Stimulated activated CD8-positive, alpha-beta memory T cell treated with anti-CD3 and anti-CD28 coated beads, Interleukin-12 subunit alpha, Interleukin-12 subunit beta, amount 100 ng/mL, for 24 hours (primary cell): ENCODE measurements around the gene CD1D.
"Not testable (repeated sequence)": the region's sequence is repeated elsewhere in the genome, so short reads cannot be mapped to it uniquely, and the experiment has no call there.

Experiments
- DNase-seq: peaks from one replicate; pipeline ENCODE4 v3.0.0-alpha.2; 2020; ENCODE audit errors: extremely low read depth

The CD1D gene

DNA sequence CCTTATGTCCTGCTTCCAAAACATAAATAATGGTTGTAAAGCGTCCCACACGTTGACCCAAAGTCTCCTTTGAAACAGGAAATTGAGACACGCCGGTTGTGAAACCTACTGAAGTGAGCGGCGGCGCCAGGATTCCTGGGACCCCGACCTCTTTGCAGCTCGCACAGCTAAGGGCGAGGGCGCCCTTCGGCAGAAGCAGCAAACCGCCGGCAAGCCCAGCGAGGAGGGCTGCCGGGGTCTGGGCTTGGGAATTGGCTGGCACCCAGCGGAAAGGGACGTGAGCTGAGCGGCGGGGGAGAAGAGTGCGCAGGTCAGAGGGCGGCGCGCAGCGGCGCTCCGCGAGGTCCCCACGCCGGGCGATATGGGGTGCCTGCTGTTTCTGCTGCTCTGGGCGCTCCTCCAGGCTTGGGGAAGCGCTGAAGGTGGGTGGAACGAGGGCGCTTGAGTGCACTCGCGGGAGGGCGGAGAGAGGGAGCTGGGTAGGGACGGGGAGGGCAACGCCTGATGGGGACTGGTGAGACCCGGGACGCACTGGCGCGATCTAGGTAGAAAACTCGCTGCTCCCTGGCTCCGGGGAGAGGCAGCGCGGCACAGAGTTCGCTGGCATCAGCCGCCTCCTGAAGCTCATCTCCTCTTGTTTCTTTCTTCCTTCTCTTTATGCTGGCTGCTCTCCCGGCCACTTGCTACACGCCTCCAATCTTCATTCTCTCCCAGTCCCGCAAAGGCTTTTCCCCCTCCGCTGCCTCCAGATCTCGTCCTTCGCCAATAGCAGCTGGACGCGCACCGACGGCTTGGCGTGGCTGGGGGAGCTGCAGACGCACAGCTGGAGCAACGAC, at the start of gene CD1D:
Gene CD1D, plus strand, starts transcription at position 155 of the 836 bp plus-strand sequence. Its CDS starts 207 bp downstream, at position 362.
- DNase-seq, result no peak

DNA sequence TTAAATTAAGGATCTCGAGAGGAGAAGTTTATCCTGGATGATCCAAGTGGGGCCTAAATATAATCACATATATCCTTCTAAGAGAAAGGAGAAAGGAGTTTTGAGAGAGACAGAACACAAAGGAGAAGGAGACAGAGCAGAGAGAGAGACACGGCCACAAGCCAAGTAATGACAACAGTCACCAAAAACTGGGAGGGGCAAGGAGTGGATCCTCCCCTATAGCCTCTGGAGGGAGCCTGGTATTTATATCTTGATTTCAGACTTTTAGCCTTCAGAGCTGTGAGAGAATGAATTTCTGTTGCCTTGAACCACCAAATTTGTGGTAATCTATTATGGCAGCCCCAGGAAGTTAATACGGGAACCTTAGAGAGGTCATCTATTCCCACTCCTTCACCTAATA, 49.5 kb upstream of the CD1D start:
- no peak for DNase-seq

DNA sequence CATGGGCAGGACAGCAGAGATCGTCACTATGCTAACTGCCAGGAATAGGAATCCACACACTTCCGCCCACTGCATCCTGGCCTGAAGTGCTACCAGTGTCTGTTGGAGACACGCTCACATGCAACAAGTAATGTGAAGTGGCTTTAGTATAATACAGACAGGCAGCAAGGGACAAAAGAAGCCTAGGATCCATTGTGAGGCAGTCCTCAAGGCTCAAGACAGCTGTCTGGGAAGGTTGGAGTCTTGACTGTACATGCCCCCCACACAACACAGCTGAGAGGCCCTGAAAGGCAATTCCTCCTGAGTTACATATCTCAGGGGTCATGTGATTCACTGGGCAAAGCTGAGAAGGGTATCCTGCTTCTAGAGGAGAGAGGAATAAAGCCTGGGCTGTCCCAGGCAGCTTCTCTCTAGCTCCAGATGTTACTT, 39.9 kb upstream of the CD1D start:
- no peak for DNase-seq

DNA sequence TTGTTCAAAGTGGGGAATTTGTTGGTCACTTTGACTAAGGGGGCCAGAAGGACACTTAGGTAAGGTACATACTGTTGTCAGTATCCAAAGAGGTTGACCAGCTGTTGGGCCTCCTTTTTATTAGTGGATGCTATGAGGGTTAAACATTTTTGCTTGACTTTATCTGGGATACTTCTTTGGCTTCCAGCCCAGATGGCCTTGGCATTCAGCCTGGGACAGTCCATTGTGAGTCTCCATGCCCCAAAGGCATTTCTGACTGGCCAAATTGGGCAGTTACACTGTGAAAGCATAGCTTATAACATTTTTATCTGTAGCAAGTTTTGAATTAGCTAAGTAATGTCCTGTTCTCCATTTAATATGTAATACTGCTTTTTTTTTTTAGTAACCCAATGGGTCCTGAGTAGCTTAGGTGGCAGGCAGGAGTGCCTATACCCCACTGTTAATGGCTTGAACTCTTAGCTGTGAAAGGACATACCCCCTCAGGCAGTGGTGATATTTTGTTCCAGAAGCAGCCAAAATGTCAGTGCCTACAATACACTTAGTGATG, 35.4 kb upstream of the CD1D start:
- no peak for DNase-seq

DNA sequence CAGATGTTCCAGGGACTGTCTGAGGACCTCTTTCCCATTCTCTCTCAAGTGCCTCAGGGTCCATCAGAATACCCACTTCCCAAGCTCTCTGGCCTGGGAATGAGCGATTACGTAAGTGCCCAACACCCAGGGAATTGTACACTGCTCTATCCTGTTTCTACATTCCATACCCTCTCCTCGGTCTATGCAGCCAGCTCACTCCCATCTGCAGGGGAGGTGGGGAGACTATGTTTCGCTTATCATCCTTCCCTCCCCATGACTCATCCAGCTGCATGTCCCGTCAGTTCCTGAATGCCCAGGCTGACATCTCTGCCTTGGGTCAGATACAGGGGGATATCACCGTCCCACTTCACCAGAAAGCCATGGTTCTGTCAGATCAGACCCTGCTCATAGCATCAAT, 34.5 kb upstream of the CD1D start:
- no peak for DNase-seq

DNA sequence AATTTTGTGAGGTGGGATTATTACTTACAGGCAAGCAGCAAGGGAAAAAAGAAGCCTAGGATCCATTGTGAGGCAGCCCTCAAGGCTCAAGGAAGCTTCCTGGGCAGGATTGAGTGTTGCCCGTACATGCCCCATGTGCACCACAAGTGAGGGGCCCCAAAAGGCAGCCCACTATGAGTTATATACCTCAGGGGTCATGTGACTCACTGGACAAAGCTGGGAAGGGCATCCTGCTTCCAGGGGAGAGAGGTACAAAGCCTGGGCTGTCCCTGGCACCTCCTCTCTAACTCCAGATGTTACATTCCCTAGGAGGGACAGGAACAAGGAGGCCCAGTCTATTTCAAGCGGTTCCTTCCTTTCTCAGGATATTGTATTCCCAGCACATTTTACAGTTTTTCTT, 34.0 kb upstream of the CD1D start:
- DNase-seq, result no peak

DNA sequence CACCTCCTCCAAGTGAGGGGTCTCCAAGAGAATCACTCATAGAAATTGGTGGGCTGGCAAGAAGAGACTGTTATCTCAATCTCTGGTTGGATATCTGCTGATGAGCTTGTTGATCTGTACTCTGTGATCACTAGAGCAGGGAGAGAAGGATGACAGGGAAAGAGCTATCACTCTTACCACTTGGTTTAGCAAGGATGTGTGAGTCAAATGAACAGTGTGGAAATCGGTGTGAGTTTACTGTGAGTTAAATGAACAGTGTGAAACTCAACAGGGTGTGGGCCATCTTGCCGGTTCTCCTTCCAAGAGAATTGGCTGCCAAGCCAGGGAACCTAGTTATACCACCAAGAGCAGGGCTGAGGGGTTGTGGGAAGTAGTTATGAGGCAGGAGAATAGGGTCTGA, 33.3 kb upstream of the CD1D start:
- no peak for DNase-seq

DNA sequence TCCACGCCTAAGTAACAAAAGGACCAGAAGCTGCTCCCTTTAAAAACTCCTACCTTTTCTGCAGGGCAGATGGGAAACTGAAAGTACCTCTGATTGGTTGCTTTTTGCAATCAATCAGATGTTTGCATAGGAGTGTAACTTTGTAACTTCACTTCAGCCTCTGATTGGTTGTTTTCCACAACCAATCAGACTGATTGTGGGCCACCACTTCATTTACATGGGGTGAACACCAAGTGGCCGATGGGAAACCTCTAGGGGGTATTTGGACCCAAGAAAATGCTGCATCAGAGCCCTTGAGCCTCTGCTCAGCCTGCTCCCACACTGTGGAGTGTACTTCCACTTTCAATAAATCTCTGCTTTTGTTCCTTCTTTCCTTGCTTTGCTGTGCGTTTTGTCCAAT, 32.8 kb upstream of the CD1D start:
- no peak for DNase-seq

DNA sequence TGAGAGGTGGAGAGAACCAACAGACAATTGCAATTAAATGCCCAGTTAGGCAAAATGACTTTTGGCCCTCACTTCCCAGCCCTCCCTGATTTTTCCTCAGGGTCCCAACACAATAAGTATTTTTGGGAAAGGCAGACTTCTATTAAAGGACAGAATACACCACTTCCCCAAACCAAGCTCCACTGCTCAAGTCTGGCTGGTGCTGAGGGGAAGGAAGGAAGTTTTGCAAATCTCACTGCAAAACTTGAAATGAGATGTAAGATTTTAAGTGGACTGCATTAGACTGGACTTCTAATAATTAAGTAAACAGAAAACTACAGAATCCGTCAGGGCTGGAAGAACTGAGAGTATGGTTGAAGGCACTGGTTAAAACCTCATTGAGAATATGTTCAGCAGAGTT, 32.2 kb upstream of the CD1D start:
- DNase-seq, result no peak

DNA sequence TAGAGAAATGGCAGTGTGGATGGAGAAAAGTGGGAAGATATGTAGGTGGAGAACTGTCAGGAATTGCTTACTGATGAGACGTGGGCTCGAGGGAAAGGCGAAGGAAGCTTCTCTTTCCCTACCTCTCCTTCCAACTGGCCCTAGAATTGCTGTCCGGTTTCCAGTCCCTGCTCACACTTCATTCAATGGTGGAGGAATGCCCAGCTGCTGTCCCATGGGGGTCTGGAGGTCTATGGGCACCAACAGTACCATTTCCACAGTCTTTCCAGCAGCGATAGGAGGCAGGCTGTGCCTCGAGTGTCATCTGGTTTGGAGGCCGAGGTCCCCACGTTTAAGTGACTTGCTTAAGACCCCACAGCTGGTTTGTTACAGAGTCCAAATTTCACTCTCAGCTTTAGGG, 31.5 kb upstream of the CD1D start:
- DNase-seq, result no peak

DNA sequence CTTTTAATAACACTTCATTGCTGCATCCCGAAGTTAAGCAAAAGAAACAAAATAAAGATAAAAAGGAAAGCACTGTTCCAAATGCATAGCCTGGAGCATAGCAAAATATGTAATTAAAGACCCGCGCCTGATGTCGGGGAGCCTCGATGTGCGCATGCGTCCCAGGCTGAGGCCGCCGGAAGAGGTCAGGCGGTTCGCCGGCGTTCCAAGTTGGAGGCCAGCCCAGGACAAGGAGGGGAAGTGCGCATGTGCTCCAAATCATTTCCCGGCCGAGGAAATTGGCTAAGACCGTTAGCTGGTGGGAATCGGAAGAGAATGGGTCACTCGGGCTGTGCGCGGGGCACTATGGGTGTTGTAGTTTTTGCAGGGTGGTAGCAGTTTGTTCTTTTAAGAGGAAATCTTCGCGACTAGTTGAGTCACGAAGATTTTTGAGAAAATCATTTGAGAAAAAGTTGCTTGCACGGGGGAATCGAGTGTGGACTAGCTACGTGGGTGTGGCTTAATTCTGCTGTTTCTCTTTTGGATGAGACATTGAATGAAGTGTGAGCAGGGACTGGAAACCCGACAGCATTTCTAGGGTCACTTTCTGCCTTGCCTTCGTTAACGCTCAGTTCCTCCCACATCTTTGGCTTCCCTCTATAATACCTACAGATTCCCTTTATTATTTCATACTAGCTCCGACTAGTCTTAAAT, 31.0 kb upstream of the CD1D start:
- peak; percentile 58 for DNase-seq

DNA sequence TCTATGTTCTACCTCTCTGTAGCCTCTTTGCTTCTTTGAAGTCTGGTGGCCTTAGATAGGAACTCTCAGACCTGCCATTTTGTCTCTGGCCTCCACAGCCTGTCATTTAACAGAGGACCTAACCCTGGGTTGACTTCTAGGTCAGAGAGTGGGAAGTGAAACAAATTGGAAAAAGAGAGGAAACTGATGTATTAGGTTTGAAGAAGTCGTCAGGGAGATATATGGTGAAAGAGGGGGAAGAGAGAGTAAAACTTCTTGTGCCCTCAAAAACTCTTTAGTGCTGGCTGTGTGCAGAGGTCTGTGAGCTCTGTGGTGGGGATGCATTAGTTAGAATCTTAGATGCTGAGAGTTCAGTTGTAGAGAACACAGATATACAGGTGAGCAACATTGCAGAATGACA, 30.2 kb upstream of the CD1D start:
- DNase-seq, result no peak

DNA sequence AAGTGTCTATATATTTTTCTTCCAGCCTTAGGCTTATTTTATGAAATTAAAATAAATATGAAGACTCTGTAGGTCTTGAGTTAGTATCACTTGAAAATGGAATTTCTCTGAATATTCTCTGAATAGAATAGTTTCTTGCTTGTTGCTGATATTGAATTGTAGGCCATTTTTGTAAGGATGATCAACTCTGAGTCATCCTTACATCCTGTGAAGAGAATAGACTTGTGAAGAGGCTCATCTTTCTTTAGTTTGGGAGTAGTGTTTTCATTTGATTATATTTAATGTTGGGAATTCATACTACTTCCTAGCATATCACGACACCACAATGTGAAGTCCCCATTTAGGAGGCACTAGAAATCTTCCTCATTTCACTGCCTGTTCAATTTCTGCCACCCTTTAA, 27.5 kb upstream of the CD1D start:
- DNase-seq, result no peak

DNA sequence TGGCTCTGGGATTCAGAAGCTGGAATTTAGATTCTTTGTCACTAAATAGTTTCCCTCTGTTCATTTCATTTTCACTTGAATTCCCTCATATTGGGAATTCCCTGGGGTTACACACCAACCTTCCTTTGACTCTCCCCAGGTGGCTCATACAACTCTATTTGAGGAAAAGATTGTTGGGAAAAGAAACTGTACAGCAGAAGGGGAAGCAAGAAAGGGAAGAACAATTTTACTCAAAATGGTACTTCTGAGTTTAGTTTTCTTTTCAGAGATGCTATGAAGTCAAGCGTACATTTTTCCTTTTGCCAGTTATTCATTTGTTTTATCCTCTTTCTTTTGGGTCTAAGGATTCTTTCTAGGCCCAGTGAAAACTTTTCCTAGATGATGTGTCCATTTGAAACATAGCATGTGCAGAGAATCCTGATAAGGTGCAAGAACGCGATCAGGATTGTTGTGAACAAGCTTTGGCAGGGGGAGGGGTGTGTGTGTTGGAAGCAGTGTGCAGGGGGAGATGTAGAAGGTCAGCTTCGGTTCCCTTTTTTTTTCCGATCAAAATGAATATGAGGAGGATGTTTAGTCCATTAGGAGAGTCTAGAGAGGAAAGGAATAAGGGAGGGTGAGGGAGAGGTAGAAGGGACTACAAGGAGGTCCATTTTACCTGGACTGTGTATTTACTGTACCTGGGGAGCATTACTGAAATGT, 26.8 kb upstream of the CD1D start:
- no peak for DNase-seq

DNA sequence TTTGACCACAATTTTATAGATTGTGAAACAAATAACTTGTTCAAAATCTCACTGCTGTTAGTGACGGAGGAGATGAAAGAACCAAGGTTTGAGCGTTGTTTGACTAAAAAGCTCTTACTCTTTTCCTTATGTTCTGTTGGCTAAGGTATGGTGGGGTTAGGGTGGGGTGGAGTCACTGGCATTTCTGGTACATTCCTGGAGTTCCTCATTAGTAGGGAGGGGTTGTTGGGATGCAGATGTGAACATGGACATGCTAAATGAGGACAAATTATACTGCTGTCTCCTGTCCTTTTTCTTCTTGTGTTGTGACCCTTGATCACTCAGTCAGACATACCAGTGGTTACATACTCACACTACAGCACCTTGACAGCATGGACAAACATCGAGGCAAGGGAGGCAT, 26.2 kb upstream of the CD1D start:
- DNase-seq, result no peak

DNA sequence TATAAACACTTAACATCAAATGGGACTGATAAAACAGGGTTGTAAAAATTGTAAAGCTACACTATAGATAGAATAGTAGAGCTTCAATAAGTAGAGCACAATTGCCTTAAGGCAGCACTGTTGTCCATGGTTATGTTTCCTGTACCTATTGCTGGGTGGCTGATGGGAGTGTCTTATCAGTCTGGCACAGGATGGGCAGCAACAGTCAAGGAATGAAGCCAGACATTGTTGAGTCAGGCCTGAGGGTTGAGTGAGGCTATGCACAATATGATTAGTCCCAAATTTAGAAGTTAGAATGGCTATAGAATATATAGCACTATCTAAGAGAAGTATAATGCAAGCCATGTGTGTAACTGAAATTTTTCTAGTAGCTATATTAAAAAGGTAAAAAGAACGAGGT, 25.0 kb upstream of the CD1D start:
- DNase-seq, result no peak

DNA sequence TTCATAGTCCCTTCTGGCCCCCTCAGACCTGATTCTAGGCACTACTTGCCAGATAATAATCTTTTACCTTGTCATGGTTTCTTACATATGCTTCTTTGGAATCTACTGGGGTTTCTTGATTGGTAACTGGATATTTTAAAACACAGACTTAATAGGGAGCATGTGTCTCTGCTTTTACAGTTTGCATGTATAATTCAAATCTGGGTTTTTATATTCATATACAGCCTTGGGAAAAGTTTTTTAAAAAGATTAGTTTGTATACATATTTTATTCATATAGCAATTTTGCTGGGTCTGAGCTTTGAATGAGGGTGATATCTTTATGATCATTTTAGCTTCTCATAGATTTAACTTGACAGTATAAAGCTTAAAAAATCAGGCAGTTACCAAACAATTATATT, 21.1 kb upstream of the CD1D start:
- DNase-seq, result no peak

DNA sequence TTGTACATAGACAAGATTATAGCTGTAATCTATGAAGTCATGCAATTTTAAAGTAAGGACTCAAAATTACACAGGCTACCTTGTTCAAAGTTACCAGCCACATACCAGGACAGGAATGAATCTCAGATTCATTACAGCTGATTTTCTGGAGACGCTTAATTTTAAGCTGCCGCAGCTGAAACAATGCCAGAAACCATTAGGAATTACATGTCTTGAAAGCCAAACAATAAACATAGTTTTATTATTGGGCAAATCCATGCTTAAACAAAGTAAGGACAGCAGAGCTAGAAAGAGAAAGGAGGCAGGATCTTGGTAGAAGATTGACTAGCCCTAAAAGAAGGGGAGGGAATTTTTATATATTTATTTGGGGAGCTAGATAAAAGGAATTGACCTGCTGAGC, 19.2 kb upstream of the CD1D start:
- DNase-seq, result no peak

DNA sequence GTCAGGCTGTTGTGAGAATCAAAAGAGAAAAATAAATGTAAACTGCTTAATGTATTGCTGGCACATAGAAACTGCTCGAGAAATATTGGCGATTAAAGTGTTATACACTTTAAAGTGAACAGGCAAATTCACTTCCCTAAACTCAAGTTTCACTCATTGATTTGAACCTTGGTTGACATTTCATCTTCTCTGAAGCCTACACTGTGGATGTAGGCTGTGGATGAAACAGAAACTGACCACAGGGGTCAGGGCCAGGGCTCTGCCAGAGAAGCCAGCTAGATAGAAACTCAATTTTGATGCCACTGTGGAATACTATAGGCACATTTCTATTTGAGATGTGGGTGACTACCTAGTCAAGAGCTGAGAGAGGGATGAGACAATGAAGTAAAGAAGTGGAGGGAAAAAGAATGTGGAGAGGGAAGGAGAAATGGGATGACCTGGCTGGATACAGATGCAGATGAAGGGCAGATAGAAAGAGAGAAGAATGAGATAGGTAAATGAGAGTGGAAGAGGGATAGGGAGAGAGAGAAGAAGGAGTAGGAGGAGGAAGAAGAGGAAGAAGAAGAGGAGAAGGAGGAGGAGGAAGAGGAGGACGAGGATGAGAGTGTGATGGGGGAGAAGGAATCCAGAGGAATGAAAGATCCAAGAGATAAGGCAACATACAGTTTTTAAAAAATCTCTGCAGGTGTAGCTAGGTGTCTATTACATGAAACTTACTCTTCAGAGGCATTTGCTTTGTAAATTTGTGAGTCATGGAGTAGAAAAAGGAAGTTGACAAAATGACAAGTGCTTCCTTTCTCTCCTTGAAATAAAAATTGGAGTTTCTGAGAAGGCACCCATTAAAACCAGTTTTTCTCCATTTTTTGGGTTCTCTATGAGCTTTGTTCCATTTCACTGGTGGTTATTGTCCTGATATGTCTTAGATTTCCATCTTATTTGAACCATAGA, 17.4 kb upstream of the CD1D start:
- DNase-seq, result no peak

DNA sequence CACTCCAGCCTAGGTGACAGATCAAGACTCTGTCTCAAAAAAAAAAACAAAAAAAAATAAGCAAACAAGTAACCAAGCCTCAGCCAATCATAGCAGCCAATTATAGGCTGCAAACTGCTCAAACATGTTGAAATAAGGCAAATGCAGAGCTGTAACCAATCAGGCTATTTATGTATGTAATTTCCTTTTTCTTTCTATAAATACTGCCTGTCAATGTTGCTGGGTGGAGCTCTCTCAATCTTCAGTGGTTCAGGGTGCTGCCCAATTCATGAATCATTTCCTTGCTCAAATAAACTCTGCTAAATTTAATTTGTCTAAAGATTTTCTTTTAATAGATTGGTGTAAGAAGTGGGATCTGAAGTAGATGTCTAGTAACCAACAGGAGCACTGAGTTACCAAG, 11.6 kb upstream of the CD1D start:
- DNase-seq, result no peak

DNA sequence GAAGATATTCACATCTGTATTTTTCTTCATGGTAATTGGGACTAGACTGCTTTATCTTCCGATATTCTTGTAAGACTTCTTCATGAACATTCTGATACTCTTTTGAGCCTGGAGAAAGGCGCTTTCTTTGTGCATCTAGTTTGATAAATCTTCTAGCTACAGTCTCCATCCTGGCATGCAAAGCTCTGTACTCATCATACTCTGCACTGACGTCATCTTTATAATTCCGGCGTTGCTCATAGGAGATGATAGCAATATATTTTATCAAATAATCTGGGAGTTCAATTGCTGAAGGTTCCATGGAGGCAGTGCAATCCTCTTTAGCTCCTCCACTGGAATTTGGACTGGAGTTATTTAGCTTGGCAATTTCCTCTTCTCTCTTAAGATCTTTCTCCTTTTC, 4.8 kb upstream of the CD1D start:
- DNase-seq, result not testable (repeated sequence)
